ENCODE results near the gene SACM1L. TPM values are rescaled to one million over a fixed set of nuclear protein-coding genes. Genes with fewer than 3 reads are reported as not detected.

The SACM1L gene, protein sequence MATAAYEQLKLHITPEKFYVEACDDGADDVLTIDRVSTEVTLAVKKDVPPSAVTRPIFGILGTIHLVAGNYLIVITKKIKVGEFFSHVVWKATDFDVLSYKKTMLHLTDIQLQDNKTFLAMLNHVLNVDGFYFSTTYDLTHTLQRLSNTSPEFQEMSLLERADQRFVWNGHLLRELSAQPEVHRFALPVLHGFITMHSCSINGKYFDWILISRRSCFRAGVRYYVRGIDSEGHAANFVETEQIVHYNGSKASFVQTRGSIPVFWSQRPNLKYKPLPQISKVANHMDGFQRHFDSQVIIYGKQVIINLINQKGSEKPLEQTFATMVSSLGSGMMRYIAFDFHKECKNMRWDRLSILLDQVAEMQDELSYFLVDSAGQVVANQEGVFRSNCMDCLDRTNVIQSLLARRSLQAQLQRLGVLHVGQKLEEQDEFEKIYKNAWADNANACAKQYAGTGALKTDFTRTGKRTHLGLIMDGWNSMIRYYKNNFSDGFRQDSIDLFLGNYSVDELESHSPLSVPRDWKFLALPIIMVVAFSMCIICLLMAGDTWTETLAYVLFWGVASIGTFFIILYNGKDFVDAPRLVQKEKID
- 22.7 and 23.6 TPM in 2 replicates for total RNA-seq

GRCh38 chr3:45688882-45689786 is at the start of gene SACM1L:
Gene SACM1L (plus strand): TSS chr3:45689396. CDS start chr3:45689466, 70 bp downstream.

Other genes starting within 250 kb of the SACM1L start
- 10.4 and 13.1 TPM in 2 replicates for gene LIMD1, start 94.6 kb upstream of the SACM1L start, total RNA-seq
- gene SLC6A20, start 107.1 kb downstream of the SACM1L start, total RNA-seq = not detected in 2 replicates
- gene LZTFL1, start 152.7 kb downstream of the SACM1L start, total RNA-seq = 17.9 and 18.6 TPM in 2 replicates
- gene CCR9, start 197.1 kb downstream of the SACM1L start, total RNA-seq = not detected in 2 replicates